ENCODE data around the gene ERCC6.

ERCC6 gene

GRCh38 chr10:49499305-49499851 is 39.5 kb downstream of the ERCC6 start:
- Histone ChIP-seq H3K9me3 (ENCODE audit: low read depth, low read length) (no peaks in the 10 kb centered on the region), H3K36me3 (ENCODE audit: insufficient read depth, low read length) (no peaks in the 10 kb centered on the region), H3K4me3 (no peak overlapping the region), H3K27ac (no peak overlapping the region), H3K9ac (ENCODE audit: insufficient read length) (no peak overlapping the region)
- no peak for DNase-seq (ENCODE audit: low read depth, low spot score)
- TF ChIP-seq EZH2 (IDR thresholded peaks at IDR 0.05): no peak
- TF ChIP-seq POLR2AphosphoS5 (IDR thresholded peaks at IDR 0.05; ENCODE audit: borderline replicate concordance, low read depth, low read length): no peak
- TF ChIP-seq FOXP2 (optimal IDR thresholded peaks at IDR 0.05; ENCODE audit: control extremely low read depth, extremely low read length, insufficient read depth): no peak

- Histone ChIP-seq H3K36me3 (ENCODE audit: insufficient read depth, low read length) (no peaks in the 10 kb centered on the region), H3K9ac (ENCODE audit: insufficient read length) (no peak overlapping the region), H3K9me3 (ENCODE audit: low read depth, low read length) (no peaks in the 10 kb centered on the region), H3K4me3 (no peak overlapping the region), H3K27ac (no peak overlapping the region)
- no peak for TF ChIP-seq EZH2 (IDR thresholded peaks at IDR 0.05)
- TF ChIP-seq FOXP2 (optimal IDR thresholded peaks at IDR 0.05; ENCODE audit: control extremely low read depth, extremely low read length, insufficient read depth): no peak
- no peak for TF ChIP-seq POLR2AphosphoS5 (IDR thresholded peaks at IDR 0.05; ENCODE audit: borderline replicate concordance, low read depth, low read length)
- DNase-seq (ENCODE audit: low read depth, low spot score): no peak
These were observed 40.5 kb downstream of the ERCC6 start for GRCh38 chr10:49498425-49498824.

GRCh38 chr10:49497358-49497757 is 41.6 kb downstream of the ERCC6 start:
- H3K36me3 ChIP-seq (ENCODE audit: insufficient read depth, low read length): no peaks in the 10 kb centered on the region

GRCh38 chr10:49488056-49488717 is 50.7 kb downstream of the ERCC6 start:
- no peaks in the 10 kb centered on the region for H3K9me3 ChIP-seq (ENCODE audit: low read depth, low read length)
- no peak for DNase-seq (ENCODE audit: low read depth, low spot score)
- H3K36me3 ChIP-seq (ENCODE audit: insufficient read depth, low read length): no peaks in the 10 kb centered on the region
- no peak overlapping the region for H3K27ac ChIP-seq
- no peak for TF ChIP-seq FOXP2 (optimal IDR thresholded peaks at IDR 0.05; ENCODE audit: control extremely low read depth, extremely low read length, insufficient read depth)
- TF ChIP-seq POLR2AphosphoS5 (IDR thresholded peaks at IDR 0.05; ENCODE audit: borderline replicate concordance, low read depth, low read length): no peak
- TF ChIP-seq EZH2 (IDR thresholded peaks at IDR 0.05): no peak
- no peak overlapping the region for H3K4me3 ChIP-seq
- H3K9ac ChIP-seq (ENCODE audit: insufficient read length): no peak overlapping the region

More at GRCh38 chr10:49497358-49497757, 41.6 kb downstream of the ERCC6 start:
- Histone ChIP-seq H3K9ac (ENCODE audit: insufficient read length) (no peak overlapping the region), H3K9me3 (ENCODE audit: low read depth, low read length) (no peaks in the 10 kb centered on the region), H3K27ac (no peak overlapping the region), H3K4me3 (no peak overlapping the region)
- DNase-seq (ENCODE audit: low read depth, low spot score): no peak
- TF ChIP-seq POLR2AphosphoS5 (IDR thresholded peaks at IDR 0.05; ENCODE audit: borderline replicate concordance, low read depth, low read length) (no peak), EZH2 (IDR thresholded peaks at IDR 0.05) (no peak), FOXP2 (optimal IDR thresholded peaks at IDR 0.05; ENCODE audit: control extremely low read depth, extremely low read length, insufficient read depth) (no peak)

GRCh38 chr10:49486738-49487137 is 52.2 kb downstream of the ERCC6 start:
- Histone ChIP-seq H3K9ac (ENCODE audit: insufficient read length) (no peak overlapping the region), H3K27ac (no peak overlapping the region), H3K4me3 (no peak overlapping the region), H3K9me3 (ENCODE audit: low read depth, low read length) (no peaks in the 10 kb centered on the region), H3K36me3 (ENCODE audit: insufficient read depth, low read length) (no peaks in the 10 kb centered on the region)
- TF ChIP-seq EZH2 (IDR thresholded peaks at IDR 0.05) (no peak), POLR2AphosphoS5 (IDR thresholded peaks at IDR 0.05; ENCODE audit: borderline replicate concordance, low read depth, low read length) (no peak), FOXP2 (optimal IDR thresholded peaks at IDR 0.05; ENCODE audit: control extremely low read depth, extremely low read length, insufficient read depth) (no peak)
- DNase-seq (ENCODE audit: low read depth, low spot score): no peak

- H3K36me3 ChIP-seq (ENCODE audit: insufficient read depth, low read length): no peaks in the 10 kb centered on the region
- H3K4me3 ChIP-seq: no peak overlapping the region
These were observed 52.9 kb downstream of the ERCC6 start for GRCh38 chr10:49486009-49486408.

GRCh38 chr10:49484486-49485235 is 54.3 kb downstream of the ERCC6 start:
- no peak overlapping the region for H3K27ac ChIP-seq
- DNase-seq (ENCODE audit: low read depth, low spot score): no peak
- no peaks in the 10 kb centered on the region for H3K36me3 ChIP-seq (ENCODE audit: insufficient read depth, low read length)
- no peak overlapping the region for H3K9ac ChIP-seq (ENCODE audit: insufficient read length)
- H3K4me3 ChIP-seq: no peak overlapping the region
- no peaks in the 10 kb centered on the region for H3K9me3 ChIP-seq (ENCODE audit: low read depth, low read length)
- TF ChIP-seq FOXP2 (optimal IDR thresholded peaks at IDR 0.05; ENCODE audit: control extremely low read depth, extremely low read length, insufficient read depth) (no peak), EZH2 (IDR thresholded peaks at IDR 0.05) (no peak), POLR2AphosphoS5 (IDR thresholded peaks at IDR 0.05; ENCODE audit: borderline replicate concordance, low read depth, low read length) (no peak)

More at GRCh38 chr10:49486009-49486408, 52.9 kb downstream of the ERCC6 start:
- no peak overlapping the region for H3K9ac ChIP-seq (ENCODE audit: insufficient read length)
- DNase-seq (ENCODE audit: low read depth, low spot score): no peak
- TF ChIP-seq EZH2 (IDR thresholded peaks at IDR 0.05) (no peak), FOXP2 (optimal IDR thresholded peaks at IDR 0.05; ENCODE audit: control extremely low read depth, extremely low read length, insufficient read depth) (no peak), POLR2AphosphoS5 (IDR thresholded peaks at IDR 0.05; ENCODE audit: borderline replicate concordance, low read depth, low read length) (no peak)
- H3K27ac ChIP-seq: no peak overlapping the region
- H3K9me3 ChIP-seq (ENCODE audit: low read depth, low read length): no peaks in the 10 kb centered on the region

GRCh38 chr10:49478819-49479218 is 60.1 kb downstream of the ERCC6 start:
- DNase-seq (ENCODE audit: low read depth, low spot score): no peak
- no peak for TF ChIP-seq EZH2 (IDR thresholded peaks at IDR 0.05)
- no peak for TF ChIP-seq FOXP2 (optimal IDR thresholded peaks at IDR 0.05; ENCODE audit: control extremely low read depth, extremely low read length, insufficient read depth)
- no peak for TF ChIP-seq POLR2AphosphoS5 (IDR thresholded peaks at IDR 0.05; ENCODE audit: borderline replicate concordance, low read depth, low read length)
- no peaks in the 10 kb centered on the region for H3K36me3 ChIP-seq (ENCODE audit: insufficient read depth, low read length)
- H3K27ac ChIP-seq: no peak overlapping the region
- H3K4me3 ChIP-seq: no peak overlapping the region
- no peak overlapping the region for H3K9ac ChIP-seq (ENCODE audit: insufficient read length)
- no peaks in the 10 kb centered on the region for H3K9me3 ChIP-seq (ENCODE audit: low read depth, low read length)

Data from SK-N-MC (cell line).